Hepatocyte (in vitro differentiated cells): ENCODE measurements around the gene C1orf74. TPM values are rescaled to one million over a fixed set of nuclear protein-coding genes. Genes with fewer than 3 reads are reported as not detected.

Experiments used
- DNase-seq: peaks from one replicate; pipeline ENCODE4 v3.0.0-alpha.2; 2016; ENCODE audit warnings: low spot score
- H2AFZ ChIP-seq: fragments of 200-600 bp; sonication (generic); 2 replicates; pipeline ENCODE4 v1.6.0; 2016; ENCODE audit warnings: antibody characterized with exemption, mild to moderate bottlenecking
- H3K27ac ChIP-seq: fragments of 200-600 bp; sonication (generic); 2 replicates; pipeline ENCODE4 v1.5.1; 2016; ENCODE audit warnings: mild to moderate bottlenecking
- H3K27me3 ChIP-seq: fragments of 200-600 bp; sonication (generic); 2 replicates; pipeline ENCODE4 v1.6.1; 2016
- H3K36me3 ChIP-seq: fragments of 200-600 bp; sonication (generic); replicated peaks from 2 replicates; pipeline ENCODE4 v1.5.1; 2016; ENCODE audit warnings: low read depth; ENCODE audit not compliant: insufficient read depth
- H3K4me1 ChIP-seq: fragments of 200-600 bp; sonication (generic); 2 replicates; pipeline ENCODE4 v1.5.1; 2016; ENCODE audit warnings: mild to moderate bottlenecking, moderate library complexity; ENCODE audit not compliant: insufficient read depth
- H3K4me2 ChIP-seq: fragments of 200-600 bp; sonication (generic); 2 replicates; pipeline ENCODE4 v1.6.0; 2016
- H3K4me3 ChIP-seq: fragments of 200-600 bp; sonication (generic); 2 replicates; pipeline ENCODE4 v1.5.1; 2016; ENCODE audit warnings: mild to moderate bottlenecking
- H3K79me2 ChIP-seq: fragments of 200-600 bp; sonication (generic); 2 replicates; pipeline ENCODE4 v1.6.0; 2017; ENCODE audit warnings: mild to moderate bottlenecking
- H3K9me2 ChIP-seq: fragments of 200-600 bp; sonication (generic); replicated peaks from 2 replicates; pipeline ENCODE4 v1.6.0; 2017; ENCODE audit warnings: mild to moderate bottlenecking; ENCODE audit not compliant: insufficient read depth
- H3K9me3 ChIP-seq: fragments of 200-600 bp; sonication (generic); 2 replicates; pipeline ENCODE4 v1.5.1; 2016; ENCODE audit warnings: low read depth, mild to moderate bottlenecking
- H4K20me1 ChIP-seq: fragments of 200-600 bp; sonication (generic); 2 replicates; pipeline ENCODE4 v1.6.0; 2016; ENCODE audit warnings: mild to moderate bottlenecking; ENCODE audit not compliant: insufficient read depth, poor library complexity, severe bottlenecking
- EZH2 ChIP-seq: fragments of 200-600 bp; sonication (generic); IDR thresholded peaks from 2 replicates; pipeline ENCODE4 v1.6.1; 2016; ENCODE audit warnings: antibody characterized with exemption, mild to moderate bottlenecking, borderline replicate concordance
- EZH2phosphoT487 ChIP-seq: fragments of 200-600 bp; sonication (generic); IDR thresholded peaks from one replicate; pipeline ENCODE4 v1.6.1; 2018; ENCODE audit warnings: antibody characterized with exemption, mild to moderate bottlenecking, low read depth, moderate library complexity; ENCODE audit not compliant: unreplicated experiment, severe bottlenecking
- WGBS: methylation state at CpG from one replicate; pipeline ENCODE4 v1.1.6; 2016; ENCODE audit warnings: low lambda C conversion rate; ENCODE audit errors: missing lambda C conversion rate; 5-methylcytosine and 5-hydroxymethylcytosine counted together
- polyA plus RNA-seq: library from polyadenylated mRNA; unstranded; fragments of >200 nt; fragmentation: Nextera tagmentation; extraction: Ambion mirVana; gene quantifications from 2 replicates; pipeline ENCODE4 v1.2.1, GENCODE V29; 2016
- total RNA-seq: library from RNA; depleted of rRNA; stranded (reverse); fragments of >200 nt; gene quantifications from 2 replicates; pipeline ENCODE4 v1.2.3, GENCODE V29; 2014
- TF ChIP-seq, protein P1 (sequence below): fragments of 200-600 bp; sonication (generic); IDR thresholded peaks from 2 replicates; pipeline ENCODE4 v1.5.1; 2016; ENCODE audit warnings: antibody characterized with exemption, mild to moderate bottlenecking; ENCODE audit not compliant: poor library complexity

The C1orf74 gene
- total and polyA plus RNA-seq, 2 experiments from 2014 or later: 2.2 to 3.3 TPM

DNA sequence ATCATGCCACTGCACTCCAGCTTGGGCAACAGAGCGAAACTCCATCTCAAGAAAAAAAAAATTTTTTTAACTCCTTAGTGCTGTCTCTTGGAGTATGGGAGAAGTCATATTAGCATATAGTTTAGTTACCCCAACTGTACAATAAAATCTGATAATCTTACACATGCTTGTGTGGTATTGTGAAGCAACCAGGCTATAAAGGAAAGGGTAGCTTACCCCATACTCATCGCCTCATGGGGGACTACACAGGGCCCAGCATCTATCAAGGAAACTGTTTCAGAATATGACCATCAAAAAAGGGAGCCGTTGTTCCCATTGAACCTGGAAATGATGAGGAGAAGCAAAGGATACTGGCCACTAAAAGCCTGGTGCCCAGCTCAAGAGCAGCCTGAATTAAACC lies 31.5 kb downstream of the C1orf74 start:
- Histone ChIP-seq H3K4me2 (no peak overlapping the region), H3K36me3 (no peaks in the 10 kb centered on the region), H3K4me1 (no peaks in the 10 kb centered on the region), H3K9me2 (no peaks in the 10 kb centered on the region), H2AFZ (no peak overlapping the region), H3K4me3 (no peak overlapping the region), H3K79me2 (no peaks in the 10 kb centered on the region), H3K9me3 (no peaks in the 10 kb centered on the region), H3K27me3 (no peaks in the 10 kb centered on the region), H4K20me1 (no peaks in the 10 kb centered on the region), H3K27ac (no peak overlapping the region)
- no peak for TF ChIP-seq EZH2
- no peak for TF ChIP-seq EZH2phosphoT487
- TF ChIP-seq, protein P1, sequence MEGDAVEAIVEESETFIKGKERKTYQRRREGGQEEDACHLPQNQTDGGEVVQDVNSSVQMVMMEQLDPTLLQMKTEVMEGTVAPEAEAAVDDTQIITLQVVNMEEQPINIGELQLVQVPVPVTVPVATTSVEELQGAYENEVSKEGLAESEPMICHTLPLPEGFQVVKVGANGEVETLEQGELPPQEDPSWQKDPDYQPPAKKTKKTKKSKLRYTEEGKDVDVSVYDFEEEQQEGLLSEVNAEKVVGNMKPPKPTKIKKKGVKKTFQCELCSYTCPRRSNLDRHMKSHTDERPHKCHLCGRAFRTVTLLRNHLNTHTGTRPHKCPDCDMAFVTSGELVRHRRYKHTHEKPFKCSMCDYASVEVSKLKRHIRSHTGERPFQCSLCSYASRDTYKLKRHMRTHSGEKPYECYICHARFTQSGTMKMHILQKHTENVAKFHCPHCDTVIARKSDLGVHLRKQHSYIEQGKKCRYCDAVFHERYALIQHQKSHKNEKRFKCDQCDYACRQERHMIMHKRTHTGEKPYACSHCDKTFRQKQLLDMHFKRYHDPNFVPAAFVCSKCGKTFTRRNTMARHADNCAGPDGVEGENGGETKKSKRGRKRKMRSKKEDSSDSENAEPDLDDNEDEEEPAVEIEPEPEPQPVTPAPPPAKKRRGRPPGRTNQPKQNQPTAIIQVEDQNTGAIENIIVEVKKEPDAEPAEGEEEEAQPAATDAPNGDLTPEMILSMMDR: no peak
- WGBS: 91% methylated on average over 3 of the region's 3 CpGs
- DNase-seq: no peak

DNA sequence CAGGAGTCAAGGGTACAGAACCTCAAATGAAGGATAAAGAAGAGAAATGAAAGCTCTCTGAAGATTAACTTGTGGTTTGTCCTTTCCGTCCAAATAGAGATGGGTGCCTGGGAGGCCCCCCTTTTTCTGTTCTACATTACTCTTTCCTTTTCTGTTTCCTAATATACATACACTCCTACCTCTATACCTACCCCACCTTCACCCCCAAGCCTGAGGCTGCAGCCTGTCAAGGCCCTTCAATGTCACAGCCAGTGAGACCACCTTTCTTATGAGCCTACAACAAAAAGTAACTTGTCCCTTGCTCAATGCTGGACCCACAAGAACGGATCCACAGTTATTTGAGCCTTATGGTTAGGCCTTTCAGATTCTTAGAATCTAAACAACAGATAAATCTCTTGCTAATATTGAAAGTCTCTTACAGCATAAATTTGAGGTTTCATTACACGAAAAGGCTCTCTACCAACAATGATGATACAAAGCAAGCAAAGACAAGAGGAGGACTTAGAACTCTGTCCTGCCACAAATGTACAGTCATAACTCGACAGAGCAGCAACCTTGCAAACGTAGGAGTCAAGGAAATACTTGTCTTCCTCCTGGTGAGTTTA lies 32.6 kb downstream of the C1orf74 start:
- Histone ChIP-seq H3K27me3 (no peaks in the 10 kb centered on the region), H3K36me3 (no peaks in the 10 kb centered on the region), H4K20me1 (no peaks in the 10 kb centered on the region), H3K4me3 (no peak overlapping the region), H3K79me2 (no peaks in the 10 kb centered on the region), H2AFZ (no peak overlapping the region), H3K9me3 (no peaks in the 10 kb centered on the region), H3K4me2 (no peak overlapping the region), H3K27ac (no peak overlapping the region), H3K4me1 (no peaks in the 10 kb centered on the region), H3K9me2 (no peaks in the 10 kb centered on the region)
- 78% methylated on average over 5 of the region's 5 CpGs for WGBS
- no peak for DNase-seq
- TF ChIP-seq EZH2 (no peak), EZH2phosphoT487 (no peak)

DNA sequence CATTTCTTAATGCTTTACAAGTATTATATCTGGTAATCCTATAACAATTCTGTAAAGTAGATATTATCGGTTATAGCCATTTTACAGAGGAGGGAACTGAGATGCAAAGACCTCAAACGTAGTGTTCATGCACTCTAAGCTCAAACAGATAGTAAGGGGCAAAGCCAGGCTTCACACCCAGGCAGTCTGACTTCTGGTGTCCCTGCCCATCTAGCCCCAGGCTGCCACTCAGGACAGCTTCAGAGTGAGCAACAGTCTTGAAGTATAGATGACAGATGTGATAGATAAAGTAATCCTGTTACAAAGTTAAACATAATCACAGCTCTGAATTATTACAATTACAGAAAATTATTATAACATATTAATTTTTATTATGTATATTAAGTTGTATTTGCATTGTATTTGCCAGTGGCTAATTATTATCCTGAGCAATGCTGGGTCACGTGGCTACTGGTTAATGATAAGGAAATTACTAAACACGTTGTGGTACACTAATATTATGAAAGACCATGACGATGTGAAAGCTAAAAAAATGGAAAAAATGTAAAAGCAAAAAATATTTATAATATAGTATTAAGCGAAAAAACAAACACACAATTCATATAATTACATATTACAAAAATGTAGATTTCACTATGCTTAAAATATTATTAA lies 34.6 kb downstream of the C1orf74 start:
- Histone ChIP-seq H3K4me1 (no peaks in the 10 kb centered on the region), H4K20me1 (no peaks in the 10 kb centered on the region), H3K4me3 (no peak overlapping the region), H3K9me3 (no peaks in the 10 kb centered on the region), H3K4me2 (no peak overlapping the region), H3K27ac (no peak overlapping the region), H3K27me3 (no peaks in the 10 kb centered on the region), H2AFZ (no peak overlapping the region), H3K9me2 (no peaks in the 10 kb centered on the region), H3K36me3 (no peaks in the 10 kb centered on the region), H3K79me2 (no peaks in the 10 kb centered on the region)
- TF ChIP-seq, protein P1: no peak
- no peak for TF ChIP-seq EZH2phosphoT487
- TF ChIP-seq EZH2: no peak
- no peak for DNase-seq
- WGBS: 73% methylated on average over 6 of the region's 6 CpGs

DNA sequence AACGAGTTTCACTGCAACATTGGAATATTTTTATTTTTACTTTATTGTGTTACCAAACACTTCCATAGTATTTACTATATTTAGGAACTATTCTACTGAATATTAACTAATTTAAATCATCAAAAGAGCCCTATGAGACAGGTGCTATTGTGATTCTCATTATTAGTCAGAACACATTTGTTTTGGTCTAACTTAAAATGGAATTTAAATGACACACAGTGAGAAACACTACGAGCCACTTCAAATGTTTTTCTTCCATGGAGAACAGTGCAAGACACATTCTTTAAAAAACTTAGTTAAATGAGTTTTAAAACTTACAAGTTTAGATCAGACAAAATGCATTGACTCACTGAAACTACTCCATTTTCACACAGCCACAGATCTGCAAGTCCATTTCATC lies 35.2 kb downstream of the C1orf74 start:
- Histone ChIP-seq H3K9me3 (no peaks in the 10 kb centered on the region), H3K27ac (no peak overlapping the region), H3K9me2 (no peaks in the 10 kb centered on the region), H3K4me1 (no peaks in the 10 kb centered on the region), H3K4me3 (no peak overlapping the region), H2AFZ (no peak overlapping the region), H3K79me2 (no peaks in the 10 kb centered on the region), H3K27me3 (no peaks in the 10 kb centered on the region), H3K4me2 (no peak overlapping the region), H4K20me1 (no peaks in the 10 kb centered on the region), H3K36me3 (no peaks in the 10 kb centered on the region)
- DNase-seq: no peak
- TF ChIP-seq, protein P1: no peak
- TF ChIP-seq EZH2phosphoT487 (no peak), EZH2 (no peak)
- 74% methylated on average over 2 of the region's 2 CpGs for WGBS
